ENCODE data around the gene PTPRU. TPM values are rescaled to one million over a fixed set of nuclear protein-coding genes. Genes with fewer than 3 reads are reported as not detected.

PTPRU gene
- total RNA-seq, 6 experiments from 2014 or later: 5.6 to 8.1 (median 7.0) TPM

DNA sequence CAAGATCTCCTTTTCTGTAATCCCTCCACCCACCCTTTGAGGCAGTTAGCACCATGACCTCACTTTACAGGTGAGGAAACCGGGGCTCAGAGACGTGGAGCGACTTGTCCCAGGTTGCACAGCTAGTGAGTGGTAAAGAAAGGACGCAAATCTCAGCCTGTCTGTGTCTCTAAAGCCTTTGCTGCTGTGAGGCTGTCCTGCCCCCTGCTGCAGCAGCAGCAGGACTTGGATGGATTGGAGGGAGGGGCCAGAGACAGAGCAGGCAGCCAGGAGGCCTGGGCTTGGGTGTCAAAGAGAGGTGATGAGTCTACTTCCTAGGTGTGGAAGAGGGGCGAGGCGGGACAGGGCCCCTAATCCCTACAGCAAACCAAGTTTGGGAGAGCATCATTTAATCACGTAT, 69.6 kb downstream of the PTPRU start:
- no peaks in the 10 kb centered on the region for H3K4me1 Mint-ChIP-seq (ENCODE audit: low read depth)
- DNase-seq: no peak
- no peaks in the 10 kb centered on the region; the same call in none of the 2 replicates for H3K27me3 Mint-ChIP-seq (ENCODE audit: insufficient read depth)
- TF ChIP-seq CTCF (IDR thresholded peaks at IDR 0.05): no peak
- no peak overlapping the region for H3K27ac Mint-ChIP-seq
- H3K4me3 Mint-ChIP-seq: no peak overlapping the region
- H3K36me3 Mint-ChIP-seq (ENCODE audit: low read depth): no peaks in the 10 kb centered on the region
- no peaks in the 10 kb centered on the region for H3K9me3 Mint-ChIP-seq

- no peak for TF ChIP-seq CTCF (IDR thresholded peaks at IDR 0.05)
- no peaks in the 10 kb centered on the region for H3K4me1 Mint-ChIP-seq (ENCODE audit: low read depth)
- no peak overlapping the region for H3K4me3 Mint-ChIP-seq
- H3K36me3 Mint-ChIP-seq (ENCODE audit: low read depth): no peaks in the 10 kb centered on the region
- no peak for DNase-seq
- no peaks in the 10 kb centered on the region; the same call in none of the 2 replicates for H3K27me3 Mint-ChIP-seq (ENCODE audit: insufficient read depth)
- no peak overlapping the region for H3K27ac Mint-ChIP-seq
- no peaks in the 10 kb centered on the region for H3K9me3 Mint-ChIP-seq
These were observed 70.3 kb downstream of the PTPRU start for GRCh38 chr1:29306471-29307140.

DNA sequence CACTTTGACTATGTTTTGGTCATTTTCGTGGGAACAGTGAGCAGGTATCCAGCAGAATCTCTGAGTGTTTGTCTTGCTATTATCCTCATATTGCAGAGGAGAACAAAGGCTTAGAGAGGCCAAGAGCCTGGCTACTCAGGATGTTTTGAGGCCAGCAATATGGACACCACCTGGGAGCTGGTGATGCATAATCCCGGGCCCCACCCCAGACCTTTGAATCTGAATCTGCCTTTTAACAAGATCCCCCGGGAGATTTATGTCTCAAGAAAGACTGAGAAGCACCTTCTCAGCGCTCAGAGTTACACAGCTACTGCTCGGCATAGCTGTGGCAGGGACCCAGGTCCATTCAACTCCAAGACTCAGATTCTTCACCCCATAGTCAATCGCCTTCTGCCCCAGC, 72.8 kb downstream of the PTPRU start:
- Mint-ChIP-seq H3K27ac (no peak overlapping the region), H3K4me3 (no peak overlapping the region), H3K9me3 (no peaks in the 10 kb centered on the region), H3K4me1 (ENCODE audit: low read depth) (no peaks in the 10 kb centered on the region), H3K36me3 (ENCODE audit: low read depth) (no peaks in the 10 kb centered on the region), H3K27me3 (ENCODE audit: insufficient read depth) (no peaks in the 10 kb centered on the region; the same call in none of the 2 replicates)
- no peak for DNase-seq
- no peak for TF ChIP-seq CTCF (IDR thresholded peaks at IDR 0.05)

GRCh38 chr1:29309621-29310020, 73.3 kb downstream of the PTPRU start:
- no peaks in the 10 kb centered on the region; the same call in 1 of the 2 replicates for H3K27me3 Mint-ChIP-seq (ENCODE audit: insufficient read depth)
- no peak for DNase-seq
- H3K27ac Mint-ChIP-seq: no peak overlapping the region

DNA sequence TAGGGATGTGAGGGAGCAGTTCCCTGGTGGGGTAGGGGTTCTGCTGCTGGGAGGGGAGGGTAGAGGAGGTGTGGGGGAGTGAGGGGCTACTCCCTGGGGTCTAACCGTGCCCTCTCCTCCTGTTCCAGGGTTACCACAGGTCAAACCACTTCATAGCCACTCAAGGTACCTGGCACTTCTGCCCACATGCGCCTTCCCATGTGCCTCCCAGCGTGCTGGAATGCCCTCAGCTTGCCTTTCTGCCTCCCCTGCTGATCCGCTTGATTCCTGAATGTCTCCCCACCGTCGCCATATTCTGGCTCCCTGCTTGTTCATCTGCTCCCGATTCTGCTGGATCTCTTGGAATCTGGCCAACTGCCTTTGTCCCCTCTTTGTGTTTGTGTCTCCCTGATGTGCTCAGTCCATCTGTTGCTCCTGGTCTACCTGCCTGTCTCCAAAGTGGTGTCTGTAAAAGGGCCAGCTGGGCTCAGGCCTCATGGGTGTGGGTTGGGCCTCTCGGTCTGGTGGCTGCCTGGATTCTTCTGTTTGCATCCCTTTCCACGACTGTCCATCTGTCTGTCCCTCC, 74.4 kb downstream of the PTPRU start:
- H3K4me1 Mint-ChIP-seq (ENCODE audit: low read depth): no peaks in the 10 kb centered on the region
- no peaks in the 10 kb centered on the region for H3K9me3 Mint-ChIP-seq
- no peak for TF ChIP-seq CTCF (IDR thresholded peaks at IDR 0.05)
- no peak for DNase-seq
- no peak overlapping the region for H3K4me3 Mint-ChIP-seq
- no peaks in the 10 kb centered on the region; the same call in 1 of the 2 replicates for H3K27me3 Mint-ChIP-seq (ENCODE audit: insufficient read depth)
- no peak overlapping the region for H3K27ac Mint-ChIP-seq
- no peaks in the 10 kb centered on the region for H3K36me3 Mint-ChIP-seq (ENCODE audit: low read depth)

More at GRCh38 chr1:29309621-29310020, 73.3 kb downstream of the PTPRU start:
- Mint-ChIP-seq H3K9me3 (no peaks in the 10 kb centered on the region), H3K4me1 (ENCODE audit: low read depth) (no peaks in the 10 kb centered on the region), H3K4me3 (no peak overlapping the region), H3K36me3 (ENCODE audit: low read depth) (no peaks in the 10 kb centered on the region)
- TF ChIP-seq CTCF (IDR thresholded peaks at IDR 0.05): no peak

All from HFFc6 (cell line).